ENCODE measurements around the gene MRPL48.
"Not testable (repeated sequence)": the region's sequence is repeated elsewhere in the genome, so short reads cannot be mapped to it uniquely, and the experiment has no call there.

The MRPL48 gene

GRCh38 chr11:73760679-73761402 is 26.8 kb upstream of the MRPL48 start, which contains the start of gene RAB6A:
TSS of gene RAB6A (minus strand) at chr11:73761074. CDS start at chr11:73760635, 439 bp downstream.
- peak; percentile 100 for DNase-seq
- in situ Hi-C loops (cut with HindIII; ENCODE audit: low pct_ligation_motif_present, low sequenced_read_pairs) = no loop called here
- peak; percentile 43 for TF ChIP-seq CTCF (IDR thresholded peaks at IDR 0.05; ENCODE audit: low read depth, low read length, missing control alignments)

GRCh38 chr11:73761403-73761945 is 26.2 kb upstream of the MRPL48 start:
- H3K36me3 ChIP-seq (replicated peaks) = no peaks in the 10 kb centered on the region
- peak overlapping the region; percentile 30 for H3K27ac ChIP-seq
- peak overlapping the region; percentile 45 for H3K4me3 ChIP-seq (ENCODE audit: low read depth, low read length)
- in situ Hi-C loops (cut with HindIII; ENCODE audit: low pct_ligation_motif_present, low sequenced_read_pairs) = no loop called here
- no peaks in the 10 kb centered on the region for H3K27me3 ChIP-seq (replicated peaks)
- no peak for DNase-seq
- no peak for TF ChIP-seq CTCF (IDR thresholded peaks at IDR 0.05; ENCODE audit: low read depth, low read length, missing control alignments)

More at GRCh38 chr11:73760679-73761402, 26.8 kb upstream of the MRPL48 start, which contains the start of gene RAB6A:
- H3K27ac ChIP-seq = peak within 1 kb of the TSS; percentile 63
- no peaks in the 10 kb centered on the region for H3K36me3 ChIP-seq (replicated peaks)
- no peaks in the 10 kb centered on the region for H3K27me3 ChIP-seq (replicated peaks)
- H3K4me3 ChIP-seq (ENCODE audit: low read depth, low read length) = peak within 1 kb of the TSS; percentile 92

- DNase-seq = no peak
- in situ Hi-C loops (cut with HindIII; ENCODE audit: low pct_ligation_motif_present, low sequenced_read_pairs) = no loop called here
- no peak overlapping the region for H3K27ac ChIP-seq
- no peaks in the 10 kb centered on the region for H3K36me3 ChIP-seq (replicated peaks)
- no peaks in the 10 kb centered on the region for H3K27me3 ChIP-seq (replicated peaks)
- no peak overlapping the region for H3K4me3 ChIP-seq (ENCODE audit: low read depth, low read length)
- TF ChIP-seq CTCF (IDR thresholded peaks at IDR 0.05; ENCODE audit: low read depth, low read length, missing control alignments) = no peak
Measured at GRCh38 chr11:73762732-73763131, 24.9 kb upstream of the MRPL48 start.

GRCh38 chr11:73766763-73767162 is 20.9 kb upstream of the MRPL48 start:
- in situ Hi-C loops (cut with HindIII; ENCODE audit: low pct_ligation_motif_present, low sequenced_read_pairs) = no loop called here
- H3K36me3 ChIP-seq (replicated peaks) = no peaks in the 10 kb centered on the region
- no peak for TF ChIP-seq CTCF (IDR thresholded peaks at IDR 0.05; ENCODE audit: low read depth, low read length, missing control alignments)

GRCh38 chr11:73770811-73771210 is 16.9 kb upstream of the MRPL48 start:
- H3K27me3 ChIP-seq (replicated peaks); DNase-seq; H3K27ac ChIP-seq; H3K36me3 ChIP-seq (replicated peaks); in situ Hi-C loops (cut with HindIII; ENCODE audit: low pct_ligation_motif_present, low sequenced_read_pairs); H3K4me3 ChIP-seq (ENCODE audit: low read depth, low read length): not testable (repeated sequence)

More at GRCh38 chr11:73766763-73767162, 20.9 kb upstream of the MRPL48 start:
- H3K4me3 ChIP-seq (ENCODE audit: low read depth, low read length) = no peak overlapping the region
- H3K27me3 ChIP-seq (replicated peaks) = no peaks in the 10 kb centered on the region
- H3K27ac ChIP-seq = no peak overlapping the region
- no peak for DNase-seq

- H3K36me3 ChIP-seq (replicated peaks) = no peaks in the 10 kb centered on the region
- TF ChIP-seq CTCF (IDR thresholded peaks at IDR 0.05; ENCODE audit: low read depth, low read length, missing control alignments) = no peak
- in situ Hi-C loops (cut with HindIII; ENCODE audit: low pct_ligation_motif_present, low sequenced_read_pairs) = no loop called here
- no peaks in the 10 kb centered on the region for H3K27me3 ChIP-seq (replicated peaks)
- H3K27ac ChIP-seq = peak overlapping the region; percentile 90
- H3K4me3 ChIP-seq (ENCODE audit: low read depth, low read length) = peak overlapping the region; percentile 56
- peak; percentile 97 for DNase-seq
Measured at GRCh38 chr11:73779084-73779902, 8.4 kb upstream of the MRPL48 start.

All from brain microvascular endothelial cell (primary cell).